GM21367 (cell line): ENCODE data around the gene ICAM2.
"Not testable (repeated sequence)": the region's sequence is repeated elsewhere in the genome, so short reads cannot be mapped to it uniquely, and the experiment has no call there.

Experiments
- ATAC-seq: cut with Tn5 transposase; IDR thresholded peaks from one replicate; pipeline ENCODE4 v1.9.1; 2021; ENCODE audit not compliant: unreplicated experiment

The ICAM2 gene

DNA sequence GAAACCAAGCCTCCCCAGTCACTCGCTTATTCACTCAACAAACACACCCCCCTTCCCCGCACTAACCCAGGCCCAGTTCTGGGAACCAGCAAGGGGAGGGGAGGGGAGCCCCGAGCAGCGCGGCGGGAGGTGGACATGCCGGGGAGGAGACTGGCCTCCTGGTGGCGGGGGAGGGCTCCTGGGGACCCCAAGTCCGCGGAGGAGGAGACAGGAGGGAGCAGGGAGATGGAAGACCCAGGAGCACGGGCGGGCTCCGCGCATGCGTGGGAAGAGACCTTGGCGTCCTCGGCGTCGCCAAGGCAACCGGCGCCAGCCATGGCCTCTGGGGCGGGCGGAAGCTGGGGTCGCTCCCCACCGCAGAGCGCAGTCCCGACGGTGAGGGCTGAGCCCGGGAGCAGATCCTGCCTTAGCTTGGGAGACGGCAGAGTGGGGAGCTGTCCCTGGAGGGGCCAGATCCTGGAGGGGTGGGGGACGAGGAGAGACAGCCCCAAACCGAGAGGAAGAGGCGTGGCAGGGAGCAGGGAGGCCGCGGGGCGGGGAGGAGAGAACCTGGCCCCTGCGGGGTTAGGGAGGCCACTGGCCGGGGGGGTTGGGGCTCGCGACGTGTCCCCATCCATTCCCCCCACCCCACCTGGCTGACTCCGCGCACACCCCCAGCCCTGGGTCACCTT lies 22.2 kb downstream of the ICAM2 start, which contains the start of gene PRR29:
PRR29 (plus strand) TSS at position 302 of the 671 bp plus-strand sequence; CDS start at position 316, 14 bp downstream.
- no peak for ATAC-seq

DNA sequence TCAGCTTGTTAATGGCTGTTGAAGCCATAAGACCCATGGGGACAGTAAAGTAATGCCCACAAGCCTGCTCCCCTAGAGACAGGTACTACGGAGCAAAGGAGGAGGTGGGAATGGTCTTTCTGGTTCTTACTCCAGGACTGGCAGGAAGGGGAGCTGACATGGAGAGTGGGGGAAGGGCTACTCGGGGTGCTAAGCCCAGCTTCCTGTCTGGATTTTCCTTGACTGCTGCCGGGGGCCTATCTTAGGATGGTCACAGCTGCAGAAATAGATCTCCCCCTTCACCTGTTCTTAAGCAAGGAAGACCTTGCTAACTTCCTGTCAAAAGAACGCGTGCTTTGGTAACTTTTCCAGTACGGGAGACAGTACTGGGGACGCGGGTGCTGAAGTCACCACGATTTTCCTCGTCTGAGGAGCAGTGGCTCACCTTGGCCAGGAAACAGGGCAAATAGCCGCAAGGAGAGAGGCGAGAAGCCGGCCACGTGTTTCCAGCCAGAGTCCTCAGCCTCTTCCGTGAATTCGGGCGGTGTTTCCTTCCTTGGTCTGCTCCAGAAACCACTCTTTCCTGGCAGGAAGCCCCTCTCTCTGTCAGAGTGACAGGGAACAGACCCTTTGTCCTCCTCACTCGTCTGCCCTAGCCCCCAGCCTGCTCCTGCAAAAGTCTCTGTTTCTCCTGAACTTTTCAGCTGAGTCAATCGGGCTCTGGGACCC lies 22.9 kb downstream of the ICAM2 start:
- no peak for ATAC-seq

DNA sequence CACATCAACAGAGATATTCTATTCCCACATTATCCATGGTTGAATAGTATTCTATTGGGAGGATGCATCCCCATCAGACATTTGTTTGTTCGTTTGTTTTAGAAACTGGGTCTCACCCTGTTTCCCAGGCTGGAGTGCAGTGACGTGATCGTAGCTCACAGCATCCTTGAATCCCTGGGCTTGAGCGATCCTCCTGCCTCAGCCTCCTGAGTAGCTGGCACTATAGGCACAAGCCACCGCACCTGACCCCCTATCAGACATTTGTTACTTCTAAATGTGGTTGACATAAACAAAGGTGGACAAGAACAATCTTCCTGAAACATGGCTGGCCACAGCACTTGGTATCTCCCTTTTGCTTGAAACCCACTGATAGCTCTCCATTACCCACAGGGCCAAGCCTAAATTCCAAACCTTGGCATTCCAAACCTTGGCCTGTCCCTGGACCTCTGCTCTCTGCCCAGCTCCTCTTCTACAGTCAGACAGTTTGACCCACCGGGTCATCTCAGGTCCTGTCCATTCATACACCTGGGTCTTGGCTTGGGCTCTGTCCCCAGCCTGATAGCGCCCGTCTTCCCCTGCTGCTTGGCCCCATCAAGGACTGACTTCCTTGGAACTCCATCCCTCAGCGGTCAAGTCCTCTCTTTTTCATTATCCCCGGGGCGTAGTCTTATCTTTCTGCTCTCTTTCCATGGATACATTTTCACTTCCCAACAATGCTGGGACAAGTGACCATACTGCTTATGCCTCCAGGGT lies 23.8 kb downstream of the ICAM2 start:
- no peak for ATAC-seq

- no peak for ATAC-seq
Measured at GRCh38 chr17:63995626-63996025, 24.8 kb downstream of the ICAM2 start.

DNA sequence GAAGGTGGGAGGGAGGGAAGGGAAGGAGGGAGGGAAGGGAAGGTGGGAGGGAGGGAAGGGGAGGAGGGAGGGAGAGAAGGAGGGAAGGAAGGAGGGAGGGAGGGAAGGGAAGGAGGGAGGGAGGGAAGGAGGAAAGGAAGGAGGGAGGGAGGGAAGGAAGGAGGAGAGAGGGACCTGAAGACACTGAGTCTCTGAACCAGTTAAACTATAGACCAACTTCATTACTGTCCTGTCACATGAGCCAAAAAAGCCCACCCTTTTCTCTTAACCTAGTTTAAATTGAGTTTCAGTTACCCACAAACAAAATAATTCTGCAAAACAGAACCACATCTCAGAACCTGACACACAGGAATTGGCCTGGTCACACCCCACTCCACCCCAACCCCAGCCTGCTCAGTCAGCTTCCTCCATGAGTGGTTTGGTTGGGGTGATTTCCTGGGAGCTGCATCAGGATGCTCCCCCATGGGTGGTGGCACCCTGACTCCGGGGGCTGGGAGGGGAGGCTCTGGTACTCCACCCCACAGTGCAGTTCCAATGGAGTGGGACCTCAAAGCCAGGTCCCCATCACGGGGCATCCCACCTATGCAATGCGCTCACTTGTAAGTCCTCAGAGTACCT lies 27.0 kb downstream of the ICAM2 start:
- ATAC-seq = no peak

- no peak for ATAC-seq
Measured at GRCh38 chr17:63991611-63992010, 28.8 kb downstream of the ICAM2 start.

GRCh38 chr17:63989622-63990345 lies 30.6 kb downstream of the ICAM2 start:
- ATAC-seq = no peak

DNA sequence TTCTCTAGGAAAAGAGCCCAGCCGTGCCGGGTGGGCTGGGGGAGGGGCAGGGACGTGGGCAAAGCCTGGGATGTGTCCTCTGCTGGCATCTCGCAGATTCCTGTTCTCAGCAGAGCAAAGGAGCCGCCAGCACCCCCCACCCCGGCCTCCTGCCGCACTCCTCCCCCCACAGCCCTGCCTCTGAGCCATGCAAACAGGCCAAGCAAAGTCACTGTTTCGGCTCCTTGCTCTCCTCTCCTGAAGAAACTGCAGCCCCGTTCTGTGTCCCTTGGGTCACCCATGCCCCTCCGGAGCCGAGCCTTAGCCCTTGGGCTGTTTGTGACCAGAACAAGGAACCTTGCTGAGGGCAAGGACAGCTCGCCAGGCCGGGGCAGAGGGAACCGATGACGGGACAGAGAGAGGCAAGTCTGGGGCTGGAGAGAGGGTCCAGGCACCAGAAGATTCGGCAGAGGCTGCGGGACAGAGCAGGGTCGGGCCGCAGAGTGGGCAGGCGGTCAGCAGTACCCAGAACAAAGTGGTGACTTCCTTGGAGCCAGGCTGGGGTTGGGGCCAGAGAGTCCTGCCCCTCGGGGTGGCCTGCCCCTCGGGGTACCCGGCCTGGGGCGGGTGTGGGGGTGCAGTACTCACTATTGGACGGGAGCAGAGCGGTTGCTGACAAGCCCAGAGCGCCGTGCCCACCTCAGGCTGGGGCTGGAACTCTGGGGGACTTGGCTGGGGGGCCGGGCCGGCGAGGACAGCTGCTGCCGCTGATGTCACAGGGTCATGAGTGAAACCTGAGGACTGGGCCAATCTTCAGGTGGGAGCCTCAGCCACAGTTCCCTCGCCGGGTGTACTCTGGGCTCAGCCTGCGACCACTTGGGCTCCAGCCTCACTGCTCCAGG lies 31.5 kb downstream of the ICAM2 start:
- ATAC-seq = no peak

- no peak for ATAC-seq
Measured at GRCh38 chr17:63988127-63988478, 32.3 kb downstream of the ICAM2 start.

DNA sequence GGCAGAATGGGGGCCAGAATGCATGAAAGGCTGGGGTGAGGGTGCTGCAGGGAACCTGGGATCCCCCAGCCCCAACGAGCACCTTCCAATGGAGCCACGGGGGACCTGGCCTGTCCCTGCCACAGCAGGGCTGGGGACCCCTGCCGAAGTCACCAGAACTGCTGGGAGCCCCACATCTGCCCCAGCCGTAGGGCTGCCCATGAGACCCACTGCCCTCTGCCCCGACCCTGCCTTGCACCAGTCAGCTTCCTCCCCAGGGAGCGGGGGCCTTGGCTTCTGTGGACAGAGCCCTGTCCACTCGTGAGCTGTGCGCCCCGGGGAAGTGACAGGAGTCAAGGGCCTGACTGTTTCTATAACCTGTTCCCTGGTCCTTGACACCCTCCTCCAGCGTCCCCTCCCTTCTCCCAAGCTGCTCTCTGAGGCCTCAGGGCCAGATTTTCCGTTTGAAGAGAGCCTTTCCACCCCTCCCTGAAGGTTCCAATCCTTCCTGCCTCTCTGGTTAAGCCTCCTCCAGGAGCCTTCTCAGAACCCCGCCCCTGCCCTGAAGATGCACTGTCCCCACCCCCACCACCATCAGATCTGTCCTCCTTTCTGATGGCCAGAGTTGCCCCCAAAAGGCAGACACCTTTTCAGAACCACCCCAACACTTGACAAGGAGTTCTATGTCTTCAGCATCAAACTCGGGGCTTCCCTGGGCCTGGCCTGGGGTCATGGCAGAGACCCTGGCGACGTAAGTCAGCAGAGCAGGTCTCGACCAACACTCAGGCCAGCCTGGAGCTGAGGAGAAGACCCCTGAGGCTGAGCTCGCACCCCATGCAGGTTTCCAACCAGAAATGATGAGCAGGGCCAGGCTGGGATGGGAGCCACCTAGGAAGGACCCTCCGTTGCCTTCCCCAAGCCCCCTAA lies 33.0 kb downstream of the ICAM2 start:
- no peak for ATAC-seq

DNA sequence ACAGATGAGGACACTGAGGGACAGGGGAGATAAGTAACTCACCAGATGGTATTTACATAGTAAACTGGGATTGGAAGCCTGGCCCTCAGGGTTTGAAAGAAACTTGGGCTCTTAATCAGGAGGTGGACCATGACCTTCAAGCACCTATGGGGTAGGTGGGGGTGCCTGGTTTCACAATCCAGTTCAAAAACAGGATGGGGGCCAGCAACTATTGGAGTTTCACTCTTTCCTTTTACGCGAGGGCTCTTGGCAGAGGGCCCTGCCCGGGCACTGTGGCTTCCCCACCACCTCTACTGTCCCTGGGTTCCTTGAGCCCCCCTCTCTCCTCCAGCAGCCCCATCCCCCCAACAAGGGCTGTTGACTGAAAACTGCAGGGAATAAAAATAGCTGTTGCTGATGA lies 33.6 kb downstream of the ICAM2 start:
- no peak for ATAC-seq

GRCh38 chr17:63985387-63986140 lies 34.9 kb downstream of the ICAM2 start:
- no peak for ATAC-seq

DNA sequence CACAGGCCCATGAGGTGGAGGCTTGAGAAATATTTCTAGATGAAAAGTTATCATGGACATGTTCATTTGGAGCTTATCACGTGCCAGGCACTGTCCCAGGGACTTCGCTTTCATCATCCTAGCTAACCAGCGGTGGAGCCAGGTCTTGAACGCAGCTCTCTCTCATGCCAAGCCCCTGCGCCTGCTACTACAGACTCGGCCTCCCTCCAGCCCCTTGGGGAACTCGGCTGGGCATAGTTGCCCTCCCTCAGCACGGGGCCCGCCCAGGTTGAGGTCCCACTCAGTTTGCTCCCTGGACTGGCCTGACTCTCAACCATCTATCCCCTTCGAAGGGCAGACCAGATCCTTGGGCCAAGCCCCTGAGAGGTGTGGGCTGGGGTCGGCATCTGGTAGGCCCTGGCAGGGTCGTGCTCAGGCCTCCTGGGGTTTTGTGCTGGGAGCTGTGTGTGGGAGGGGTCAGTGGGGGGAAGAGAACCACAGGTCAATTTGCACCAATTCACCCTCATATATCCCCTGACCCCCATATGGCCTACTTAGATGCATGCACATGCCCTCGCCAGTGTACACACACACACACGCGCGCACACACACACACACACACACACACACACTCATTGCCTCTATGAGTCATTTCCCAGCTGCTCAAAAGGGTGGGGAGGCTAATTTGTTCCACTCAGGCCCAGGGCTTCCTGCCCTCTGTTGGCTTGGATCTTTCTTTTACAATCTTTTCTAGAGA lies 35.6 kb downstream of the ICAM2 start:
- ATAC-seq = no peak

DNA sequence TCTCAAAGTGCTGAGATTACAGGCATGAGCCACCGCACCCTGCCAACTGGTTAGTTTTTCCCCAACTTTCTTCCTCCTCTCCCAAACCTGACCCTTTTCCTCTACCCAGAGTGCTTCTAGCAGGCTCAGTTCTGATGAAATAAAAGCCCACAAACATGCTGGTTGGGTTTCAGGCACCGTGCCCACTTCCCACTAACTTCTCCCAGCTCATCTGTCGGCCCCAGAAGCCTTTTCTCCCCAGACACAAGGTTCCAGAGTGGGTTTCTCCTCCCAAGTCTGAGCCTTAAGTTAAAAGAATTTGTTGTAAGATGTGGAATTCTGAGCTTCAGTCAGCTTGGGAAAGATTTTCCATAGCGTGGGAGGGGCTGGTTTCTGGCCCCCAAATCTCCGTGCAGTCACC lies 36.2 kb downstream of the ICAM2 start:
- no peak for ATAC-seq

DNA sequence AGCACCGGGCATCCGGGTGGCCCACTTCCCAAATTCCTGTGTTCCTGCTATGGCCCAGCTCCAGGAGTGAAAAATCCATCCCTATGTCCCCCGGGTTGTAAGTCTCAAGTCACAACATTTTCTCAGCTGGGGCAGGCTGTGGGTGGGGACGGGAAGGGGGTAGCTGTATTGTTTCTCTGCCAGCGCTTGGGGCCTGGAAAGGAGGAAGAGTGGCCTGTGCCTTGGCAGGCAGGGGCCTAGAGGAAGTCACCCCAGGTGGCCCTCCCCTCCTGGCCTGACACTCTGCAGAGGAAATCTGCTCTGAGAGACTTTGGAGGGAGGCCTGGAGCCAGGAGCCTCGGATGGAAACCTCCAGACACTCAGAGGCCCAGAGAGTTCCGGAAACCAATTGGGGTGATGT lies 37.1 kb downstream of the ICAM2 start:
- ATAC-seq = no peak

DNA sequence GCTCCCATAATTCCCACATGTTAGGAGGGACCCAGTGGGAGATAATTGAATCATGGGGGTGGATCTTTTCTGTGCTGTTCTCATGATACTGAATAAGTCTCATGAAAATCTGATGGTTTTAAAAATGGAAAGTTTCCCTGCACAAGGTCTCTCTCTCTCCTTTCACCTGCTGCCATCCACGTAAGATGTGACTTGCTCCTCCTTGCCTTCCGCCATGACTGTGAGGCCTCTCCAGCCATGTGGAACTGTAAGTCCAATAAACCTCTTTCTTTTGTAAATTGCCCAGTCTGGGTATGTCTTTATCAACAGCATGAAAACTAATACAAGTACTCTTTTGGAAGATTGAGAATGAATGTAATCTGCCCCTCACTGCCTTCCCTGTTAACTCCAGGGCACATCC lies 37.8 kb downstream of the ICAM2 start:
- not testable (repeated sequence) for ATAC-seq
